Endothelial cell of umbilical vein (primary cell): ENCODE data around the gene RIC8B. TPM values are rescaled to one million over a fixed set of nuclear protein-coding genes. Genes with fewer than 3 reads are reported as not detected.

ENCODE experiments used
- BruUV-seq: library from RNA; stranded (reverse); fragments of 400-500 nt; replicated peaks from 2 replicates; lab custom pipeline; 2021; lab: Mats Ljungman, UMichigan
- CTCF ChIA-PET: fragments of 300-600, 350-600 bp; sonication (Branson Sonifier 250); formaldehyde crosslinking; loops from one replicate; lab custom pipeline; 2021; ENCODE audit warnings: antibody characterized with exemption, inconsistent platforms; lab: Charles Lee
- POLR2A ChIA-PET: fragments of 300-600, 350-600 bp; sonication (Branson Sonifier 250); formaldehyde crosslinking; loops from one replicate; lab custom pipeline; 2021; ENCODE audit warnings: antibody characterized with exemption, inconsistent platforms; lab: Charles Lee
- DNase-seq: peaks from one replicate; pipeline ENCODE4 v3.0.0-alpha.2; 2011; ENCODE audit warnings: low read depth, low spot score
- FAIRE-seq: peaks from 2 replicates; lab custom pipeline; 2011; peaks lifted over from hg19 to GRCh38; lab: Jason Lieb, UNC
- H2AFZ ChIP-seq: 2 replicates; pipeline ENCODE4 v1.6.0; 2012; ENCODE audit warnings: low read depth, low read length, control low read depth, inconsistent platforms
- H3K27ac ChIP-seq: 2 replicates; pipeline ENCODE4 v1.5.1; 2011; ENCODE audit warnings: low read depth, mild to moderate bottlenecking, control low read depth, low read length, moderate library complexity; ENCODE audit not compliant: insufficient read depth
- H3K27me3 ChIP-seq, 2 experiments: 2 replicates each; pipeline versions ENCODE4 v1.6.0 to v1.6.1; 2011; ENCODE audit warnings: low read length in 2 of 2, mixed read lengths in 1 of 2; ENCODE audit not compliant: control insufficient read depth in 2 of 2, insufficient read depth in 2 of 2
- H3K36me3 ChIP-seq, 2 experiments: 2 replicates in 1 of 2; 3 replicates in 1 of 2; pipeline ENCODE4 v1.5.1; 2011; ENCODE audit warnings: low read length in 2 of 2, mild to moderate bottlenecking in 1 of 2, moderate library complexity in 1 of 2; ENCODE audit not compliant: control insufficient read depth in 2 of 2, insufficient read depth in 2 of 2; ENCODE audit errors: extremely low read depth in 1 of 2
- H3K4me1 ChIP-seq: 3 replicates; pipeline ENCODE4 v1.5.1; 2011; ENCODE audit warnings: mild to moderate bottlenecking, low read length; ENCODE audit not compliant: control insufficient read depth, insufficient read depth; ENCODE audit errors: extremely low read depth
- H3K4me2 ChIP-seq: 2 replicates; pipeline ENCODE4 v1.6.1; 2011; ENCODE audit warnings: low read length, control low read depth, mixed read lengths; ENCODE audit not compliant: insufficient read depth
- H3K4me3 ChIP-seq, 3 experiments: fragments of 200-600 bp in 1 of 3; sonication (generic), shearing (Covaris generic) in 1 of 3; replicated peaks in 1 of 3; 2 replicates each; pipeline ENCODE4 v1.5.1; 2011 to 2016; ENCODE audit warnings: control low read depth in 3 of 3, low read length in 3 of 3, mild to moderate bottlenecking in 2 of 3, inconsistent platforms in 1 of 3, low read depth in 1 of 3, moderate library complexity in 1 of 3; ENCODE audit not compliant: insufficient read depth in 1 of 3
- H3K79me2 ChIP-seq: 2 replicates; pipeline ENCODE4 v1.6.0; 2012; ENCODE audit warnings: low read length, inconsistent platforms; ENCODE audit not compliant: control insufficient read depth, insufficient read depth
- H3K9ac ChIP-seq: replicated peaks from 2 replicates; pipeline ENCODE3; 2011; ENCODE audit warnings: low read length, control low read depth; ENCODE audit not compliant: insufficient read depth; ENCODE audit errors: extremely low read depth
- H3K9me1 ChIP-seq: replicated peaks from 3 replicates; pipeline ENCODE4 v1.6.0; 2011; ENCODE audit warnings: mild to moderate bottlenecking, low read length; ENCODE audit not compliant: control insufficient read depth, insufficient read depth; ENCODE audit errors: extremely low read depth
- H3K9me3 ChIP-seq: replicated peaks from 2 replicates; pipeline ENCODE4 v1.5.1; 2012; ENCODE audit warnings: low read length, inconsistent platforms; ENCODE audit not compliant: control insufficient read depth, insufficient read depth
- H4K20me1 ChIP-seq: replicated peaks from 2 replicates; pipeline ENCODE3; 2011; ENCODE audit warnings: mild to moderate bottlenecking, low read length; ENCODE audit not compliant: control insufficient read depth, insufficient read depth; ENCODE audit errors: extremely low read depth
- CTCF ChIP-seq, 2 donors: IDR thresholded peaks; 1 replicate in 1 of 2; 2 replicates in 1 of 2; pipeline ENCODE4 v1.5.1; 2011; ENCODE audit warnings: low read length in 2 of 2, mild to moderate bottlenecking in 2 of 2, moderate library complexity in 2 of 2, control low read depth in 1 of 2, inconsistent platforms in 1 of 2, low read depth in 1 of 2; ENCODE audit not compliant: insufficient read depth in 1 of 2; ENCODE audit errors: extremely low read depth in 1 of 2
- EZH2 ChIP-seq: IDR thresholded peaks from 2 replicates; pipeline ENCODE4 v1.6.1; 2012; ENCODE audit warnings: borderline replicate concordance, low read depth, mild to moderate bottlenecking, moderate library complexity, low read length, inconsistent platforms; ENCODE audit not compliant: severe bottlenecking
- FOS ChIP-seq: IDR thresholded peaks from 2 replicates; pipeline ENCODE4 v1.6.1; 2011; ENCODE audit warnings: mild to moderate bottlenecking, low read length, moderate library complexity, borderline replicate concordance; ENCODE audit not compliant: insufficient read depth
- GATA2 ChIP-seq: IDR thresholded peaks from 2 replicates; pipeline ENCODE4 v1.7.0; 2011; ENCODE audit warnings: low read depth, mild to moderate bottlenecking, moderate library complexity, mixed read lengths, low read length; ENCODE audit not compliant: insufficient read length, insufficient read depth
- JUN ChIP-seq: IDR thresholded peaks from 2 replicates; pipeline ENCODE4 v1.6.1; 2011; ENCODE audit warnings: borderline replicate concordance, low read depth; ENCODE audit not compliant: insufficient read length, insufficient read depth
- MAX ChIP-seq: IDR thresholded peaks from 2 replicates; pipeline ENCODE4 v1.6.1; 2011; ENCODE audit not compliant: insufficient read depth, insufficient read length
- MYC ChIP-seq: IDR thresholded peaks from one replicate; pipeline ENCODE4 v1.6.1; 2011; ENCODE audit warnings: mild to moderate bottlenecking, low read depth, low read length
- POLR2A ChIP-seq: IDR thresholded peaks from 2 replicates; pipeline ENCODE4 v1.6.1; 2012; ENCODE audit warnings: low read depth, mild to moderate bottlenecking, control low read depth, low read length
- POLR2AphosphoS5 ChIP-seq: IDR thresholded peaks from 2 replicates; pipeline ENCODE4 v1.6.1; 2012; ENCODE audit warnings: low read depth, mild to moderate bottlenecking, control low read depth, low read length, moderate library complexity; ENCODE audit not compliant: insufficient read depth
- dilution Hi-C: fragments of 300-500 bp; cut with MboI; formaldehyde crosslinking; loops from one replicate; pipeline ENCODE4 v1.15.0; 2019; ENCODE audit warnings: low sequenced_read_pairs; ENCODE audit not compliant: extremely low pct_ligation_motif_present
- intact Hi-C: fragments of 100-400 bp; cut with micrococcal nuclease; formaldehyde crosslinking; loops from one replicate; pipeline ENCODE4 v1.10.0; 2022
- polyA plus RNA-seq, 4 experiments: library from polyadenylated mRNA; depleted of rRNA in 3 of 4; stranded (reverse) in 3 of 4; unstranded in 1 of 4; fragments of >200 nt; gene quantifications; 2 replicates each; pipeline versions ENCODE4 v1.2.1 to v1.2.3, GENCODE V29; 2011 to 2012; ENCODE audit warnings: missing spikeins in 1 of 4
- total RNA-seq: library from RNA; stranded (reverse); gene quantifications from 2 replicates; pipeline ENCODE4 v1.2.3, GENCODE V29; 2021

Gene RIC8B
- total and polyA plus RNA-seq, 2 donors (not counting 3 experiments of a cell fraction or from before 2014, with no cell fraction given), result 4.1 to 13.7 TPM

DNA sequence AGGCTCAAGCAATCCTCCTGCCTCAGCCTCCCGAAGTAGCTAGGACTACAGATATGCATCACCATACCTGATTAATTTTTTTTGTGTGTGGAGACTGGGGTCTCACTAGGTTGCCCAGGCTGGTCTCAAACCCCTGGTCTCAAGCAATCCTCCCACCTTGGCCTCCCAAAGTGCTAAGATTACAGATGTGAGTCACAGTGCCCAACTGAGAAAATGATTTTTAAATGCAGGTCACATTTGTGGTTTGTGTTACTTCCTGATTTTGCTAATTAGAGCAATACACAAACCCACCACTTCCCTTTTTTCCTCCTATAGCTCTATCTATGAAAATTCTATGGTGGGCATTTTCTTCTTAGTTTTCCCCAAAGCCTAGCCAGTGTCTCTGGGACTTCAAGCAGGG is 135.7 kb downstream of the RIC8B start:
- H3K4me2 ChIP-seq, result no peak overlapping the region
- peaks cover 0 to 7% of the 10 kb centered on the region in 2 experiments for H3K27me3 ChIP-seq
- no peaks in the 10 kb centered on the region for H3K9me3 ChIP-seq
- no peak overlapping the region for H3K4me3 ChIP-seq
- TF ChIP-seq FOS (no peak), POLR2AphosphoS5 (no peak), POLR2A (no peak), CTCF (IDR thresholded peaks at IDR 0.05; ENCODE audit: extremely low read depth in 1 of 2, insufficient read depth in 1 of 2, low read depth in 1 of 2, low read length in 2 of 2) (no peak), JUN (no peak), EZH2 (no peak), GATA2 (no peak), MAX (no peak), MYC (no peak)
- no peaks in the 10 kb centered on the region for H3K9me1 ChIP-seq
- H3K4me1 ChIP-seq, result no peaks in the 10 kb centered on the region
- no peak overlapping the region for H3K9ac ChIP-seq
- H3K27ac ChIP-seq, result no peak overlapping the region
- H2AFZ ChIP-seq, result no peak overlapping the region
- CTCF ChIA-PET, result interaction anchor here (2.2 kb wide), 1 partner anchor 9 kb away, joined by 8 read pairs; no protein-coding TSS in a partner anchor
- no peaks in the 10 kb centered on the region for H4K20me1 ChIP-seq
- POLR2A ChIA-PET, result no interaction called here
- FAIRE-seq, result no peak
- H3K36me3 ChIP-seq, result no peaks in the 10 kb centered on the region
- H3K79me2 ChIP-seq, result no peaks in the 10 kb centered on the region
- intact Hi-C loops (loop anchor here (10.0 kb wide), 1 partner anchor 325 kb away; the partner anchor contains the start of gene RFX4), dilution Hi-C loops (no loop called here)
- no TSS peak for BruUV-seq
- DNase-seq, result no peak
